ENCODE data around the gene ANAPC16.
"Not testable (repeated sequence)": the region's sequence is repeated elsewhere in the genome, so short reads cannot be mapped to it uniquely, and the experiment has no call there.

Gene ANAPC16

GRCh38 chr10:72277996-72278667, 62.3 kb downstream of the ANAPC16 start:
- Histone ChIP-seq H3K4me3 (ENCODE audit: low read length) (no peak overlapping the region), H3K27ac (ENCODE audit: low read length) (no peak overlapping the region), H3K36me3 (ENCODE audit: control insufficient read depth, insufficient read depth, low read length) (peaks cover 3% of the 10 kb centered on the region; the same call in 1 of the 2 replicates), H3K9me3 (ENCODE audit: control insufficient read depth, insufficient read depth, low read length) (no peaks in the 10 kb centered on the region), H3K4me1 (ENCODE audit: control insufficient read depth, insufficient read depth, low read length) (peaks cover 3% of the 10 kb centered on the region; the same call in 1 of the 2 replicates), H3K27me3 (ENCODE audit: control insufficient read depth, insufficient read depth, low read length) (no peaks in the 10 kb centered on the region)
- WGBS (ENCODE audit: insufficient coverage, insufficient read length) = no CpG with 5 or more reads among the region's 3 CpGs
- no peak for DNase-seq (ENCODE audit: low read depth, low spot score)

DNA sequence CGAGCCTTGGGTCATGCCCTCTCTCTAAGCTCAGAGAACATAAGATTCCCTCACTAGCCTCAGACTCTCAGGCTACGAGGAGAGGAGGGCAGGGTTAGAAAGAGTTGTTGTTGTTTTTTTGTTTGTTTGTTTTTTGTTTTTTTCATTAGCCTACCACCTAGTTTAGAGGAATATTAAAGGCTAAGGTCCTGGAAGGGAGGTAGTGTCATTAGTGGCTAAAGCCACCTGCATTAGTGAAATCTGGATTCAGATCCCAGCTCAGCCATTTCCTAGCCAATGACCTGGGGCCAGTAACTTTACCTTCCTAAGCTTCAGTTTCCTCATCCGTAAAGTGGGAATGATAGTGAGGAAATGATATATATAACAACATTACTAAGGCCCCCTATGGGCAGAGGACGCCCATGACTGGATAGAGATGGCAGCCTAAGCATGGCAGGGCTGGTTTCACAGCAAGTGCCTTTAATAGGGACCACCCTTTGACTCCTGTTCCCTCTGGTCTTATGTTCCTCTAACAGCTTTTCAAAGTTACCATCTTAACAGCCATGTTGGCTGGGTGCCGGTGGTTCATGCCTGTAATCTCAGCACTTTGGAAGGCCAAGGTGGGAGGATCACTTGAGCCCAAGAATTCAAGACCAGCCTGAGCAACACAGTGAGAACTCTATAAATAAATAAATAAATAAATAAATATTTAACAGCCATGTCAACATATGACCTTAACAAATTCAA, 63.0 kb downstream of the ANAPC16 start:
- no peaks in the 10 kb centered on the region for H3K27me3 ChIP-seq (ENCODE audit: control insufficient read depth, insufficient read depth, low read length)
- no CpG with 5 or more reads among the region's 5 CpGs for WGBS (ENCODE audit: insufficient coverage, insufficient read length)
- H3K4me1 ChIP-seq (ENCODE audit: control insufficient read depth, insufficient read depth, low read length) = peaks cover 3% of the 10 kb centered on the region; the same call in 1 of the 2 replicates
- no peaks in the 10 kb centered on the region for H3K9me3 ChIP-seq (ENCODE audit: control insufficient read depth, insufficient read depth, low read length)
- H3K27ac ChIP-seq (ENCODE audit: low read length) = no peak overlapping the region
- no peak for DNase-seq (ENCODE audit: low read depth, low spot score)
- H3K4me3 ChIP-seq (ENCODE audit: low read length) = no peak overlapping the region
- H3K36me3 ChIP-seq (ENCODE audit: control insufficient read depth, insufficient read depth, low read length) = peaks cover 3% of the 10 kb centered on the region; the same call in 1 of the 2 replicates

DNA sequence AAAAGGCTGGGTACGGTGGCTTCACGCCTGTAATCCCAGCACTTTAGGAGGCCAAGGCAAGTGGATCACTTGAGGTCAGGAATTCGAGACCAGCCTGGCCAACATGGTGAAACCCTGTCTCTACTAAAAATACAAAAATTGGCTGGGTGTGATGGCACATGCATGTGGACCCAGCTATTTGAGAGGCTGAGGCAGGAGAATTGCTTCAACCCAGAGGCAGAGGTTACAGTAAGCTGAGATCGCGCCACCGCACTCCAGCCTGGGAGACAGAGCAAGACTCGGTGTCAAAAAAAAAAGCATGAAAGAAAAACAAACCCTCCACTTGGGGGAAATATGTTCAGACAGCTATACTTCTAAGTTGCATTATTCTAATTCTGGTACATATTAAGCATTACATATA, 63.8 kb downstream of the ANAPC16 start:
- DNase-seq (ENCODE audit: low read depth, low spot score); H3K36me3 ChIP-seq (ENCODE audit: control insufficient read depth, insufficient read depth, low read length); H3K4me3 ChIP-seq (ENCODE audit: low read length); H3K9me3 ChIP-seq (ENCODE audit: control insufficient read depth, insufficient read depth, low read length); H3K4me1 ChIP-seq (ENCODE audit: control insufficient read depth, insufficient read depth, low read length); H3K27ac ChIP-seq (ENCODE audit: low read length); H3K27me3 ChIP-seq (ENCODE audit: control insufficient read depth, insufficient read depth, low read length): not testable (repeated sequence)
- WGBS (ENCODE audit: insufficient coverage, insufficient read length) = no CpG with 5 or more reads among the region's 7 CpGs

GRCh38 chr10:72283131-72283530, 67.3 kb downstream of the ANAPC16 start:
- DNase-seq (ENCODE audit: low read depth, low spot score) = no peak
- Histone ChIP-seq H3K36me3 (ENCODE audit: control insufficient read depth, insufficient read depth, low read length) (no peaks in the 10 kb centered on the region), H3K27me3 (ENCODE audit: control insufficient read depth, insufficient read depth, low read length) (no peaks in the 10 kb centered on the region), H3K4me3 (ENCODE audit: low read length) (no peak overlapping the region), H3K27ac (ENCODE audit: low read length) (no peak overlapping the region), H3K9me3 (ENCODE audit: control insufficient read depth, insufficient read depth, low read length) (no peaks in the 10 kb centered on the region), H3K4me1 (ENCODE audit: control insufficient read depth, insufficient read depth, low read length) (no peaks in the 10 kb centered on the region; the same call in 1 of the 2 replicates)
- no CpG with 5 or more reads among the region's 3 CpGs for WGBS (ENCODE audit: insufficient coverage, insufficient read length)
